ENCODE data around the gene TMEM239. TPM values are rescaled to one million over a fixed set of nuclear protein-coding genes. Genes with fewer than 3 reads are reported as not detected.

The TMEM239 gene
- total and polyA plus RNA-seq, 12 donors, result 0.08 TPM; not detected in 11

GRCh38 chr20:2771631-2772080 lies 44.5 kb upstream of the TMEM239 start:
- no peak for DNase-seq
- intact Hi-C loops (cut with DNase I), result no loop called here

GRCh38 chr20:2773812-2774211 lies 42.4 kb upstream of the TMEM239 start:
- H3K4me3 ChIP-seq, result no peak overlapping the region
- WGBS, 4 donors, result 68 to 86% (median 85%) methylated on average over 9 of the region's 9 CpGs
- no peaks in the 10 kb centered on the region for H3K36me3 ChIP-seq (replicated peaks in 1 of 2)
- no peak overlapping the region for H3K27ac ChIP-seq
- H3K27me3 ChIP-seq, result peaks cover 4% of the 10 kb centered on the region
- no peak for DNase-seq
- no peaks in the 10 kb centered on the region for H3K4me1 ChIP-seq (replicated peaks in 1 of 2)
- intact Hi-C loops (cut with DNase I), result no loop called here
- TF ChIP-seq POLR2A (IDR thresholded peaks at IDR 0.05) (no peak), CTCF (IDR thresholded peaks at IDR 0.05) (no peak)
- H3K9me3 ChIP-seq (replicated peaks in 1 of 3), result peaks cover 0 to 6% (median 0%) of the 10 kb centered on the region in 3 donors

More at GRCh38 chr20:2771631-2772080, 44.5 kb upstream of the TMEM239 start:
- H3K4me1 ChIP-seq (replicated peaks in 1 of 2), result no peaks in the 10 kb centered on the region
- peaks cover 0 to 6% (median 0%) of the 10 kb centered on the region in 3 donors for H3K9me3 ChIP-seq (replicated peaks in 1 of 3)
- no peaks in the 10 kb centered on the region for H3K36me3 ChIP-seq (replicated peaks in 1 of 2)
- H3K4me3 ChIP-seq, result no peak overlapping the region
- no peak overlapping the region for H3K27ac ChIP-seq
- TF ChIP-seq CTCF (IDR thresholded peaks at IDR 0.05) (no peak), POLR2A (IDR thresholded peaks at IDR 0.05) (no peak)
- 52 to 58% (median 55%) methylated on average over 6 to 12 of the region's 12 CpGs for WGBS, 4 donors
- H3K27me3 ChIP-seq, result peaks cover 11% of the 10 kb centered on the region

GRCh38 chr20:2775139-2775538 lies 41.0 kb upstream of the TMEM239 start:
- DNase-seq, result no peak
- no peaks in the 10 kb centered on the region for H3K36me3 ChIP-seq (replicated peaks in 1 of 2)
- no peaks in the 10 kb centered on the region for H3K4me1 ChIP-seq (replicated peaks in 1 of 2)
- intact Hi-C loops (cut with DNase I), result no loop called here
- WGBS, 4 donors, result 55 to 70% (median 70%) methylated on average over 2 to 3 of the region's 3 CpGs
- H3K27me3 ChIP-seq, result peaks cover 4% of the 10 kb centered on the region
- H3K4me3 ChIP-seq, result no peak overlapping the region
- TF ChIP-seq POLR2A (IDR thresholded peaks at IDR 0.05) (no peak), CTCF (IDR thresholded peaks at IDR 0.05) (no peak)
- no peak overlapping the region for H3K27ac ChIP-seq
- peaks cover 0 to 6% (median 0%) of the 10 kb centered on the region in 3 donors for H3K9me3 ChIP-seq (replicated peaks in 1 of 3)

- Histone ChIP-seq H3K4me1 (replicated peaks in 1 of 2) (no peaks in the 10 kb centered on the region), H3K4me3 (no peak overlapping the region), H3K36me3 (replicated peaks in 1 of 2) (no peaks in the 10 kb centered on the region), H3K9me3 (replicated peaks in 1 of 3) (peaks cover 0 to 6% (median 0%) of the 10 kb centered on the region in 3 donors), H3K27me3 (peaks cover 4% of the 10 kb centered on the region), H3K27ac (no peak overlapping the region)
- WGBS, 4 donors, result 75 to 83% (median 77%) methylated on average over 10 of the region's 10 CpGs
- intact Hi-C loops (cut with DNase I), result no loop called here
- TF ChIP-seq CTCF (IDR thresholded peaks at IDR 0.05) (no peak), POLR2A (IDR thresholded peaks at IDR 0.05) (no peak)
- DNase-seq, result no peak
Measured at GRCh38 chr20:2778602-2779321, 37.4 kb upstream of the TMEM239 start.

Data from adrenal gland (tissue), 12 donors.